Ammon's horn (tissue), 1 donor: ENCODE results near the gene TM9SF4.

Experiments used
- DNase-seq: peaks from one replicate; pipeline ENCODE4 v3.0.0-alpha.2; 2016; ENCODE audit warnings: low spot score

TM9SF4 gene

GRCh38 chr20:32109392-32110172 lies at the start of gene TM9SF4:
Gene TM9SF4, plus strand, starts transcription at chr20:32109714. Its CDS starts 27 bp downstream, at chr20:32109741.
- DNase-seq, result peak; percentile 93

- peak; percentile 81 for DNase-seq
Measured at GRCh38 chr20:32062776-32063170, 46.7 kb upstream of the TM9SF4 start.

- DNase-seq, result no peak
Measured at GRCh38 chr20:32063695-32064094, 45.8 kb upstream of the TM9SF4 start.

- peak; percentile 35 for DNase-seq
Measured at GRCh38 chr20:32064667-32065066, 44.8 kb upstream of the TM9SF4 start.

- DNase-seq, result peak; percentile 41
Measured at GRCh38 chr20:32067234-32067821, 42.2 kb upstream of the TM9SF4 start.

GRCh38 chr20:32068174-32068573 lies 41.3 kb upstream of the TM9SF4 start:
- no peak for DNase-seq

- no peak for DNase-seq
Measured at GRCh38 chr20:32069711-32070110, 39.8 kb upstream of the TM9SF4 start.

GRCh38 chr20:32070282-32070681 lies 39.2 kb upstream of the TM9SF4 start:
- DNase-seq, result no peak

- no peak for DNase-seq
Measured at GRCh38 chr20:32070690-32071213, 38.8 kb upstream of the TM9SF4 start.

GRCh38 chr20:32071395-32072167 lies 37.9 kb upstream of the TM9SF4 start:
- no peak for DNase-seq

GRCh38 chr20:32072168-32072750 lies 37.3 kb upstream of the TM9SF4 start:
- DNase-seq, result no peak

GRCh38 chr20:32075534-32075933 lies 34.0 kb upstream of the TM9SF4 start:
- no peak for DNase-seq

GRCh38 chr20:32077190-32077589 lies 32.3 kb upstream of the TM9SF4 start:
- DNase-seq, result peak; percentile 45

- DNase-seq, result no peak
Measured at GRCh38 chr20:32078322-32078721, 31.2 kb upstream of the TM9SF4 start.

- DNase-seq, result peak; percentile 26
Measured at GRCh38 chr20:32078791-32079190, 30.7 kb upstream of the TM9SF4 start.

- DNase-seq, result no peak
Measured at GRCh38 chr20:32079655-32080109, 29.8 kb upstream of the TM9SF4 start.

GRCh38 chr20:32080783-32081182 lies 28.7 kb upstream of the TM9SF4 start:
- no peak for DNase-seq

- DNase-seq, result no peak
Measured at GRCh38 chr20:32083469-32083868, 26.0 kb upstream of the TM9SF4 start.

- no peak for DNase-seq
Measured at GRCh38 chr20:32087070-32087469, 22.4 kb upstream of the TM9SF4 start.

- no peak for DNase-seq
Measured at GRCh38 chr20:32088759-32089158, 20.8 kb upstream of the TM9SF4 start.

GRCh38 chr20:32089637-32090362 lies 19.7 kb upstream of the TM9SF4 start:
- DNase-seq, result no peak
